Suprapubic skin (tissue), 4 donors: ENCODE results near the gene CDH26. TPM values are rescaled to one million over a fixed set of nuclear protein-coding genes. Genes with fewer than 3 reads are reported as not detected.

Source experiments
- DNase-seq, 2 donors: peaks; one replicate each; pipeline ENCODE4 v3.0.0-alpha.2; 2019; ENCODE audit warnings: low spot score in 2 of 2
- H3K27ac ChIP-seq: fragments of 200-600 bp; sonication (generic); one replicate; pipeline ENCODE4 v1.5.1; 2019
- H3K27me3 ChIP-seq: fragments of 200-600 bp; sonication (generic); one replicate; pipeline ENCODE4 v1.5.1; 2019
- H3K36me3 ChIP-seq: fragments of 200-600 bp; sonication (generic); one replicate; pipeline ENCODE4 v1.5.1; 2019
- H3K4me1 ChIP-seq: fragments of 200-600 bp; sonication (generic); one replicate; pipeline ENCODE4 v1.5.1; 2019
- H3K4me3 ChIP-seq: fragments of 200-600 bp; sonication (generic); one replicate; pipeline ENCODE4 v1.5.1; 2019; ENCODE audit warnings: mild to moderate bottlenecking
- H3K9me3 ChIP-seq: fragments of 200-600 bp; sonication (generic); one replicate; pipeline ENCODE4 v1.5.1; 2019
- CTCF ChIP-seq, 2 donors: fragments of 200-600 bp in 1 of 2; fragments of 450-650 bp in 1 of 2; sonication (generic) in 1 of 2; IDR thresholded peaks; one replicate each; pipeline ENCODE4 v1.5.1; 2016 to 2019; ENCODE audit warnings: antibody characterized with exemption in 2 of 2, mild to moderate bottlenecking in 1 of 2, moderate library complexity in 1 of 2
- EP300 ChIP-seq: sonication (generic); formaldehyde crosslinking; IDR thresholded peaks from one replicate; pipeline ENCODE4 v1.6.1; 2017; ENCODE audit warnings: antibody characterized with exemption
- POLR2A ChIP-seq, 2 donors: fragments of 450-650 bp; IDR thresholded peaks; one replicate each; pipeline ENCODE4 v1.6.1; 2017; ENCODE audit warnings: antibody characterized with exemption in 2 of 2, mild to moderate bottlenecking in 2 of 2, moderate library complexity in 2 of 2
- POLR2AphosphoS5 ChIP-seq, 3 donors: sonication (generic); formaldehyde crosslinking; IDR thresholded peaks; one replicate each; pipeline ENCODE4 v1.6.1; 2017; ENCODE audit warnings: antibody characterized with exemption in 3 of 3
- WGBS: methylation state at CpG from one replicate; pipeline ENCODE4 v1.1.5; 2018; 5-methylcytosine and 5-hydroxymethylcytosine counted together
- total RNA-seq, 4 donors: library from RNA; depleted of rRNA; stranded (reverse); fragments of >200 nt; gene quantifications; one replicate each; pipeline ENCODE4 v1.1.0, GENCODE V29; 2016

The CDH26 gene
- total RNA-seq, 4 donors from 2014 or later: 1.4 to 2.2 (median 2.0) TPM

DNA sequence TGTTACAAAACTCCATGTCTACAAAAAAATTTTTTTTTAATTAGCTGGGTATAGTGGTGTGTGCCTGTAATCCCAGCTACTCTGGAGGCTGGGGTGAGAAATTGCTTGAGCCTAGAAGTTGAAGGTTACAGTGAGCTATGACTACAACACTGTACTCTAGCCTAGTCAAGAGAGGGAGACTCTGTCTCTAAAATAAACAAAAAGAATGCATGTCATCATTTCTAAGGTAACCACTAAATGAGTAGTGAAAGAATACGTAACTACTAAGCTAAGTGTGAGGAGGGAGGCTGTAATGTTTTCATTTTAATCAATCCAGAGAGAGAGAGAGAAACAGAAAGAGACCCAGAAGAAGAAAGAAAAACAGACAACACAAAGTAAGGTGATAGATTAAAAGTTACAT lies 34.7 kb upstream of the CDH26 start:
- H3K9me3 ChIP-seq: no peaks in the 10 kb centered on the region
- TF ChIP-seq POLR2AphosphoS5 (IDR thresholded peaks at IDR 0.05): no peak
- no peak for TF ChIP-seq POLR2A (IDR thresholded peaks at IDR 0.05)
- no peak for TF ChIP-seq CTCF (IDR thresholded peaks at IDR 0.05)
- no peak for TF ChIP-seq EP300
- no peak overlapping the region for H3K27ac ChIP-seq
- H3K27me3 ChIP-seq: no peaks in the 10 kb centered on the region
- no peak for DNase-seq
- no peak overlapping the region for H3K4me3 ChIP-seq
- WGBS: 91% methylated on average over 1 of the region's 1 CpG
- no peaks in the 10 kb centered on the region for H3K4me1 ChIP-seq
- H3K36me3 ChIP-seq: no peaks in the 10 kb centered on the region

DNA sequence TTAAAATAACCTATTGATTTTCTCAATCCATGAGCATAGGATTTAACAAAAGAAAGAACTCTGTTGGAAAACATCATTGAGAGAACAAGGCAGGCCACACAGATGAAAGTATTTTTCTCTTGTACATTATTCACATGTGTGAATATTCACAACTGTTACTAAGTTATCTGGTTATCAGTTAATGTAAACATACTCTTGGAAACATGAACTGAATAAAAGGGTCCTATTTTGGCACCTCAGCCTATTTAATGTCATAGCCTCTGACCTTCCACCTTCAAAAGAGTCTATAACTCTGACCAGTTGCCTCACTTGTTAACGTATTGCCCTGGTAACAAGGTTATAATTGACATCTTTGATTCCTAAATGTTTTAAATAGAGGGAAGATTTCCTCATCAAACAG lies 32.9 kb upstream of the CDH26 start:
- H3K27ac ChIP-seq: peak overlapping the region; percentile 32
- no peaks in the 10 kb centered on the region for H3K27me3 ChIP-seq
- DNase-seq: no peak
- H3K9me3 ChIP-seq: no peaks in the 10 kb centered on the region
- H3K4me1 ChIP-seq: no peaks in the 10 kb centered on the region
- 88% methylated on average over 1 of the region's 1 CpG for WGBS
- H3K36me3 ChIP-seq: no peaks in the 10 kb centered on the region
- TF ChIP-seq CTCF (IDR thresholded peaks at IDR 0.05): no peak
- TF ChIP-seq POLR2A (IDR thresholded peaks at IDR 0.05): no peak
- TF ChIP-seq POLR2AphosphoS5 (IDR thresholded peaks at IDR 0.05): no peak
- TF ChIP-seq EP300: no peak
- no peak overlapping the region for H3K4me3 ChIP-seq

GRCh38 chr20:59925899-59926298 lies 32.3 kb upstream of the CDH26 start:
- peak overlapping the region; percentile 32 for H3K27ac ChIP-seq
- TF ChIP-seq CTCF (IDR thresholded peaks at IDR 0.05) (no peak), POLR2A (IDR thresholded peaks at IDR 0.05) (no peak), EP300 (no peak), POLR2AphosphoS5 (IDR thresholded peaks at IDR 0.05) (no peak)
- no peaks in the 10 kb centered on the region for H3K9me3 ChIP-seq
- no peaks in the 10 kb centered on the region for H3K27me3 ChIP-seq
- no peak for DNase-seq
- H3K4me1 ChIP-seq: no peaks in the 10 kb centered on the region
- H3K36me3 ChIP-seq: no peaks in the 10 kb centered on the region
- H3K4me3 ChIP-seq: no peak overlapping the region

DNA sequence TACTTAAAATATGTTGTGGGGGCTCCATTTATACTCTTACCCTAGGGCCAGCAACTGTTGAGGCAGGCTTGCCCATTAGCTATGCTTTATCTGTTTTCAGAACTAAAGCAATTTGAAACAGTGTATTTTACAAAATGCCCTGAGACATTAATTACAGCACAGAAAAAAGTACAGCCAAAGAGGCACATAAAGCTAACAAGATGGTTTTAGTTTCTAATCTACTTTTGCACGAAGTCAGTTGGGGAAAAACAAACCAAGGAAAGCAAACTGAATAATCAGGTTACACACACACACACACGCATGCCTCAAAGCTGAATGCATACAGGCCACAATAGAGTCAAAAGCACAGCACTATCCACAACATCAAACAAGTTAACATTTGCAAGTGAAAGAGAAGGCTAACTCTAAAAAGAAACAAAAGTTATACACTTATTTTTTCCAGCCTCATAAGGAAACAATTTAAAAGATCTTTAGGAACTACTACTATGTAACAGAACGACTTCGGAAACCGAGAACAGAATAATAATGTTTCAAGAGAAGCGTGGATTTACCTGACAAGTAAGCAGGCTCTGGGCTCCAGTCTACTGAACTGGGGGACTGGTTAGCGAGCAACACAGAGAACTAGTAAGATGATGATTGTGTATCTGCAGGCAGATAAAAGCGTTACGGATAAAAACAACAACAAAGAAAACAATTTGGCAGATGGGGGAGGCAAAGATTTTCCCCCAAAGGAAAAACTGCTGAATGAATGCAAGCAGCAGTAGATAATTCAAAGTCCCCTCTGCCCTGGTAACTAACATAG lies 26.5 kb upstream of the CDH26 start:
- no peaks in the 10 kb centered on the region for H3K27me3 ChIP-seq
- H3K36me3 ChIP-seq: no peaks in the 10 kb centered on the region
- peaks cover 22% of the 10 kb centered on the region for H3K4me1 ChIP-seq
- TF ChIP-seq EP300 (no peak), CTCF (IDR thresholded peaks at IDR 0.05) (no peak), POLR2A (IDR thresholded peaks at IDR 0.05) (no peak), POLR2AphosphoS5 (IDR thresholded peaks at IDR 0.05) (no peak)
- no peaks in the 10 kb centered on the region for H3K9me3 ChIP-seq
- WGBS: 85% methylated on average over 9 of the region's 9 CpGs
- DNase-seq: no peak
- no peak overlapping the region for H3K27ac ChIP-seq
- H3K4me3 ChIP-seq: no peak overlapping the region

GRCh38 chr20:59932616-59933295 lies 25.5 kb upstream of the CDH26 start:
- no peak for TF ChIP-seq CTCF (IDR thresholded peaks at IDR 0.05)

More at GRCh38 chr20:59932616-59933295, 25.5 kb upstream of the CDH26 start:
- Histone ChIP-seq H3K9me3 (no peaks in the 10 kb centered on the region), H3K4me3 (peak overlapping the region; percentile 78), H3K36me3 (no peaks in the 10 kb centered on the region), H3K27me3 (no peaks in the 10 kb centered on the region), H3K4me1 (peaks cover 33% of the 10 kb centered on the region), H3K27ac (peak overlapping the region; percentile 34)
- WGBS: 91% methylated on average over 52 of the region's 72 CpGs
- DNase-seq: peak; percentile 65 to 75
